ENCODE results near the gene KLKB1. TPM values are rescaled to one million over a fixed set of nuclear protein-coding genes. Genes with fewer than 3 reads are reported as not detected.

Gene KLKB1
- 1 to 10 TPM in 2 of 7 donors, under 1 TPM in 5; 0.18 to 1.8 (median 0.77) TPM for total RNA-seq
- polyA plus RNA-seq: under 1 TPM; 0.38 to 0.50 TPM
- long read RNA-seq, donor 1, partial matches to known transcripts: 0 of 2 reads
- long read RNA-seq, donor 1, other reads (novel, unspliced or antisense): 2 of 2 reads
- long read RNA-seq, donor 2, partial matches to known transcripts: 0 of 1 reads
- long read RNA-seq, donor 2, other reads (novel, unspliced or antisense): 0 of 1 reads
- long read RNA-seq, donor 3: 0 reads

DNA sequence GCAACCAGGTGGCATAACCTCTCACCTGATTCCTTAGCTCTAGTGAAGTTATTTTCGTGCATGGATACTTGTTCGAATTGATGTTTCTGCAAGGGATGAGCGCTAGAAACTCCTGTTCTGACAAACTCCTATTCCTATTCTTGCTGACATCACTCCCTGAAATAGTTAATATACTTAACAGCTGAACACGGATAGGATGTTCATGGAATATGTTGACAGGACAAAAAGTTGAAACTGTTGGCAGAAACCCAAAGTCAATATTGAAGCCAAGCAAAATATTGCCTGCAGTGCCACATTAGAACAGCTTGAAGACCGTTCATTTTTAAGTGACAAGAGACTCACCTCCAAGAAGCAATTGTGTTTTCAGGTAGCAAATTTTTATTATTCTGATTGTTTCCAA lies at the start of gene KLKB1:
KLKB1 (plus strand) TSS at position 287 of the 400 bp plus-strand sequence. CDS start 689 bp downstream, outside the sequence.
- 53 to 59% (median 57%) methylated on average over 5 of the region's 5 CpGs for WGBS, 3 donors
- peaks cover 2% of the 10 kb centered on the region for H3K4me1 ChIP-seq (ENCODE audit: insufficient read depth)
- no peak for DNase-seq
- H3K27me3 ChIP-seq: no peaks in the 10 kb centered on the region
- H3K27ac ChIP-seq: no peak within 1 kb of the TSS
- intact Hi-C loops (cut with DNase I): no loop called here
- H3K9me3 ChIP-seq: no peaks in the 10 kb centered on the region
- no peaks in the 10 kb centered on the region for H3K36me3 ChIP-seq
- peak within 1 kb of the TSS; percentile 2 for H3K4me3 ChIP-seq
- TF ChIP-seq, protein P1, sequence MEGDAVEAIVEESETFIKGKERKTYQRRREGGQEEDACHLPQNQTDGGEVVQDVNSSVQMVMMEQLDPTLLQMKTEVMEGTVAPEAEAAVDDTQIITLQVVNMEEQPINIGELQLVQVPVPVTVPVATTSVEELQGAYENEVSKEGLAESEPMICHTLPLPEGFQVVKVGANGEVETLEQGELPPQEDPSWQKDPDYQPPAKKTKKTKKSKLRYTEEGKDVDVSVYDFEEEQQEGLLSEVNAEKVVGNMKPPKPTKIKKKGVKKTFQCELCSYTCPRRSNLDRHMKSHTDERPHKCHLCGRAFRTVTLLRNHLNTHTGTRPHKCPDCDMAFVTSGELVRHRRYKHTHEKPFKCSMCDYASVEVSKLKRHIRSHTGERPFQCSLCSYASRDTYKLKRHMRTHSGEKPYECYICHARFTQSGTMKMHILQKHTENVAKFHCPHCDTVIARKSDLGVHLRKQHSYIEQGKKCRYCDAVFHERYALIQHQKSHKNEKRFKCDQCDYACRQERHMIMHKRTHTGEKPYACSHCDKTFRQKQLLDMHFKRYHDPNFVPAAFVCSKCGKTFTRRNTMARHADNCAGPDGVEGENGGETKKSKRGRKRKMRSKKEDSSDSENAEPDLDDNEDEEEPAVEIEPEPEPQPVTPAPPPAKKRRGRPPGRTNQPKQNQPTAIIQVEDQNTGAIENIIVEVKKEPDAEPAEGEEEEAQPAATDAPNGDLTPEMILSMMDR (IDR thresholded peaks at IDR 0.05): no peak
- no peak for TF ChIP-seq POLR2A (IDR thresholded peaks at IDR 0.05)
- TF ChIP-seq EP300 (IDR thresholded peaks at IDR 0.05): no peak

DNA sequence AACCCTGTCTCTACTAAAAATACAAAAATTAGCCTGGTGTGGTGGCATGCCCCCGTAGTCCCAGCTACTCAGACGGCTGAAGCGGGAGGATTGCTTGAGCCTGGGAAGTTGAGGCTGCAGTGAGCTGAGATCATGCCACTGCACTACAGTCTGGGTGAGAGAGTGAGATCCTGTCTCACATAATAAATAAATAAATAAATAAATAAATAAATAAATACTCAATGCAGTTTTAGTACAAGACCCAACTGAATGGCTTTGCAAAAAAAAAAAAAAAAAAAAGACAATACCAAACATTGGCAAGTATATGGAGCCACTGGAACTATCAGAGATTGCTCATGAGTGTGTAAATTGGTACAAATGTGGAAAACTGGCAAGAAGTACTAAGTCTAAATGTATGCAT lies 39.2 kb upstream of the KLKB1 start:
- no peaks in the 10 kb centered on the region for H3K27me3 ChIP-seq

DNA sequence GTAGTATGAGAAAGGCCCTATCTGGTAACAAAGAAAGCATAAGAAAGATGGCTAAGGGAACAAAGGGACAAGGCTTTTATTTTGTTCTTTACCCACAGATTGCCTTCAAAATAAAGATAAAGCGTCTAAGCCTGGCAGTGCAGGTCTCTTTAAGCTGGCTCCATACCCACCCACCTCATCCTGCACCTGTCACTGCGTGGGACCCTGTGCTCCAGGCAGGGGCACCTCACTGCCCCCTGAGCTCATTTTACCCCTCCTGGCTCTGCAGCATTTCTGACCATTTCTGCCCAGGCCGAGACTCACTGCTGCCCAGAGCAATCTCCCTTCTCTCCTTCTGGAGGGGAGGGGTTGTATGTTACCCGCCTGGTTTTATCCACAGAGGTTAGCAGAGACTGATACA lies 37.7 kb upstream of the KLKB1 start:
- no peak for DNase-seq
- peaks cover 6% of the 10 kb centered on the region for H3K4me1 ChIP-seq (ENCODE audit: insufficient read depth)
- H3K9me3 ChIP-seq: no peaks in the 10 kb centered on the region
- TF ChIP-seq, protein P1 (IDR thresholded peaks at IDR 0.05): no peak
- TF ChIP-seq EP300 (IDR thresholded peaks at IDR 0.05) (no peak), POLR2A (IDR thresholded peaks at IDR 0.05) (no peak)
- no peaks in the 10 kb centered on the region for H3K27me3 ChIP-seq
- H3K36me3 ChIP-seq: no peaks in the 10 kb centered on the region
- intact Hi-C loops (cut with DNase I): loop anchor here in 3 of 4 donors (2.0 to 10.0 kb wide), 3 partner anchors 37 to 45 kb away; no protein-coding TSS in a partner anchor
- WGBS, 3 donors: 58 to 70% (median 62%) methylated on average over 4 of the region's 4 CpGs
- H3K27ac ChIP-seq: peak overlapping the region in 1 of 2 donors; percentile 97
- H3K4me3 ChIP-seq: no peak overlapping the region

More for the DNA sequence above, 39.2 kb upstream of the KLKB1 start:
- H3K4me1 ChIP-seq (ENCODE audit: insufficient read depth): peaks cover 4% of the 10 kb centered on the region
- no peaks in the 10 kb centered on the region for H3K9me3 ChIP-seq
- H3K36me3 ChIP-seq: no peaks in the 10 kb centered on the region
- WGBS, 3 donors: 66 to 81% (median 74%) methylated on average over 3 of the region's 3 CpGs
- H3K27ac ChIP-seq: no peak overlapping the region
- TF ChIP-seq, protein P1 (IDR thresholded peaks at IDR 0.05): no peak
- TF ChIP-seq EP300 (IDR thresholded peaks at IDR 0.05) (no peak), POLR2A (IDR thresholded peaks at IDR 0.05) (no peak)
- intact Hi-C loops (cut with DNase I): no loop called here
- no peak overlapping the region for H3K4me3 ChIP-seq
- no peak for DNase-seq

DNA sequence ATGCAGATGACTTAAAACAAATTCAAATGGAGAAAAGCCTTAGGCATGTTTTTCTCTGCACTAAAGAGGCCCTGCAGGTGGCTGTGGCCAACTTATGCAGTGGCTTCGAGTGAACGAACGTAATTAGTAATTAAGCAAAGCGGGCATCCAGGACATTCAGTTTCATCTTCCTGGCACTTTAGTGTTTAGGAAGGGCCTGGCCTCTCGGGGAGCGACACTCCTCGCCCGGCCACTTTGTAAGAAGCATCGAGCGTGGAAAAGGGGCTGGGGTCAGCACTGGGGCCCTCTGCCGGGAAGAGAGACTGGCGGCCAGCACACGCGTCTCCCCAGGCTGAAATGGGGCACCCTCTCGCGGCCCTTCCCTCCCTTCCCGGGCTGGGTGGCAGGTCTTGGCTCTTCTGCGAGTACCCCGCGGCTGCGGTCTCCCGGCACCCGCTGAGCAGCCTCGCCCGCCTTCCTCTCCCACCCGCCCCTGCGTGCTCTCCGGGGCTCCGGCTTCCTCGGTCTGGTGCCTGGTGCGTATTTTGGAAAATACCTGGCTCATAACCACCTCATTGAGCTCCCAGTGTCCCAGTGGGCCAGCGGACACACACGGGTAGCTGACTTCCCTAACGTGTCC lies 36.6 kb upstream of the KLKB1 start:
- Histone ChIP-seq H3K4me1 (ENCODE audit: insufficient read depth) (peaks cover 6% of the 10 kb centered on the region), H3K36me3 (no peaks in the 10 kb centered on the region), H3K9me3 (no peaks in the 10 kb centered on the region), H3K27ac (peak overlapping the region; percentile 95 to 97), H3K27me3 (no peaks in the 10 kb centered on the region), H3K4me3 (peak overlapping the region; percentile 79)
- DNase-seq: peak in 1 of 5 donors; percentile 41
- TF ChIP-seq POLR2A (IDR thresholded peaks at IDR 0.05): no peak
- TF ChIP-seq EP300 (IDR thresholded peaks at IDR 0.05): no peak
- TF ChIP-seq, protein P1 (IDR thresholded peaks at IDR 0.05): no peak
- intact Hi-C loops (cut with DNase I): loop anchor here in 3 of 4 donors (2.0 to 10.0 kb wide), 3 partner anchors 38 to 46 kb away; no protein-coding TSS in a partner anchor
- WGBS, 3 donors: 0 to 1% (median 1%) methylated on average over 34 of the region's 34 CpGs
